GM18508 (cell line): ENCODE measurements around the gene SLC22A1.

Experiments
- ATAC-seq: cut with Tn5 transposase; IDR thresholded peaks from one replicate; pipeline ENCODE4 v1.9.1; 2021; ENCODE audit warnings: moderate number of reproducible peaks; ENCODE audit not compliant: insufficient read depth, unreplicated experiment

Gene SLC22A1

DNA sequence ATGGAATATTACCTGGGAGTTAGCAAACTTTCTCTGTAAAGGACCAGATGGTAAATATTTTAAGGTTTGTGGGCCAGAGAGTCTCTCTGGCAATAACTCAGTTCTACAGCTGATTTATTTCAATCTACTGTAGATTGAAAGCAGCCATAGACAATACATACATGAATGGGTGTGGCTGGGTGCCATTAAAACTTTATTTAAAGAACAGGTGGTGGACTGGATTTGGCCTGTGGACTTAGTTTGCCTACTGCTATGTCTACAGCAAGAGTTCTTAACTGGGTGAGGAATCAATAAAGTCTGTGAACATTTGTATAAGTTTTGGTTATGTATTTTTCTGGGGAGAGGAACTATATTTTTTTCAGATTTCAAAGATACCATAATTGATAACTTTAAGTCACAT, 81.9 kb downstream of the SLC22A1 start:
- no peak for ATAC-seq

DNA sequence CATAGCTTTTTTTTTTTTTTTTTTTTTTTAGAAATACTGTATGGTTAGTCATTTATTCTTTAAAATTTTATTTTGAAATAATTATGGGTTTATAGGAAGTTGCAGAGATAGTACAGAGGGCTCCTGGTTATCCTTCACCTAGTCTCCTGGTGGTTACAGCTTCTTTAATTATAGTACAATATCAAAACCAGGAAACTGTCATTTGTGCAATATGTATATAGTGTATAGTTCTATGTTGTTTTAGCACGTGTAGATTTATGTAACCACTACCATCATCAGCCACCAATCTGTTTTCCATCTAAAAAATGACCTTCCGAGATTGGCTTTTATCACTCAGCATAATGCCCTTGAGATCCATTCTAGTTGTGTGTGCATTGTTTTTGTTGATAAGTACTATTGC, 82.3 kb downstream of the SLC22A1 start:
- no peak for ATAC-seq

DNA sequence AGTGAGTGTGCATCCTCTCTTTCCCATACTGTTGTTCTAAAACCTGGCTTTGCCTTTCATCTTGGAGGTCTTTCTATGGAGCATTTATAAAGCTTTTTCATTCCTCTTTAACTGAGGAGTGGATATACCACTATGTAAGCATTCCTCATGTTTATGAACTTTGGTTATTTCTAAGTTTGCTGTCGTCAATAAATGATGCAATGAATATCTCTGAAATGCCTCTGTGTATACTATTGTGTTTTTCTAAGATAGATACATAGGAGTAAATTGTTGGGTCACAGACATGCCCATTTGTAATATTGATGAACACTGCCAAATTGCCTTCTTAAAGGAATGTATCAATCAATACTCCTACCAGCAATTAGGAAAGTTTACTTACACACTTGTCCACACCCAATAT, 83.1 kb downstream of the SLC22A1 start:
- no peak for ATAC-seq

DNA sequence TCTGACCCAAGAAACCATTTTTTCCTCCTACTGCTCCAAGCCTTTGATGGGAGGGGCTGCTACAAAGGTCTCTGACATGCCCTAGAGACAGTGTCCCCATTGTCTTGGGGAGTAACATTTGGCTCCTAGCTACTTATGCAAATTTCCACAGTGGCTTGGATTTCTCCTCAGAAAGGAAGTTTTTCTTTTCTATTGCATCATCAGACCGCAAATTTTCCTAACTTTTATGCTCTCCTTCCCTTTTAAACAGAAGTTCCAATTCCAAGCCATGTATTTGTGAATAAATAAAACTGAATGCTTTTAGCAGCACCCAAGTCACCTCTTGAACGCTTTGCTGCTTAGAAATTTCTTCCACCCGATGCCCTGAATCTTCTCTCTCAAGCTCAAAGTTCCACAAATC, 86.0 kb downstream of the SLC22A1 start:
- ATAC-seq: no peak
